VCaP (cell line): ENCODE results near the gene SLC16A6.
"Not testable (repeated sequence)": the region's sequence is repeated elsewhere in the genome, so short reads cannot be mapped to it uniquely, and the experiment has no call there.

Experiments
- H3K27ac ChIP-seq: fragments of 450-650 bp; 2 replicates; pipeline ENCODE4 v1.5.1; 2017
- TF ChIP-seq, protein P1 (sequence below): fragments of 450-650 bp; conservative IDR thresholded peaks from 2 replicates; pipeline ENCODE4 v1.5.1; 2017; ENCODE audit warnings: mild to moderate bottlenecking, moderate library complexity

SLC16A6 gene

DNA sequence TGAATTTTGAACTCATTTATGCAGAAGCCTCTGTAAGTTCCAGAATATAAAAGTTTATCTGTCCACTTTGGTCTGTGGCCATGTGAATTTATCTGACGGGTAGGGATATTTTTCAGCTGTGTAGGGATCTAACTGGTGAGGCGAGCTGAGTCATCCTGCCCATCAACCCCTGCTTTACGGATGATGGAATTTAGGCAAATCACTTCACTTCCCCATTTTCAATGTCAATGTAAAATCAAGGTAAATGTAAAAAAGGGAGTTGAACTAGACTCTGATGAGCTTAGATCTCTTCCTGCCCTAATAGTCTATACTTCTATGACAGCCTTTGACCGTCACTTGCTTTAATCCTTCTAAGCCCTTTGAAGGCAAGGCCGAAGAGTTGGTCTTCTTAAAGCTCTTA lies 2.6 kb downstream of the SLC16A6 start:
- no peak overlapping the region for H3K27ac ChIP-seq
- TF ChIP-seq, protein P1, sequence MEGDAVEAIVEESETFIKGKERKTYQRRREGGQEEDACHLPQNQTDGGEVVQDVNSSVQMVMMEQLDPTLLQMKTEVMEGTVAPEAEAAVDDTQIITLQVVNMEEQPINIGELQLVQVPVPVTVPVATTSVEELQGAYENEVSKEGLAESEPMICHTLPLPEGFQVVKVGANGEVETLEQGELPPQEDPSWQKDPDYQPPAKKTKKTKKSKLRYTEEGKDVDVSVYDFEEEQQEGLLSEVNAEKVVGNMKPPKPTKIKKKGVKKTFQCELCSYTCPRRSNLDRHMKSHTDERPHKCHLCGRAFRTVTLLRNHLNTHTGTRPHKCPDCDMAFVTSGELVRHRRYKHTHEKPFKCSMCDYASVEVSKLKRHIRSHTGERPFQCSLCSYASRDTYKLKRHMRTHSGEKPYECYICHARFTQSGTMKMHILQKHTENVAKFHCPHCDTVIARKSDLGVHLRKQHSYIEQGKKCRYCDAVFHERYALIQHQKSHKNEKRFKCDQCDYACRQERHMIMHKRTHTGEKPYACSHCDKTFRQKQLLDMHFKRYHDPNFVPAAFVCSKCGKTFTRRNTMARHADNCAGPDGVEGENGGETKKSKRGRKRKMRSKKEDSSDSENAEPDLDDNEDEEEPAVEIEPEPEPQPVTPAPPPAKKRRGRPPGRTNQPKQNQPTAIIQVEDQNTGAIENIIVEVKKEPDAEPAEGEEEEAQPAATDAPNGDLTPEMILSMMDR, result no peak

DNA sequence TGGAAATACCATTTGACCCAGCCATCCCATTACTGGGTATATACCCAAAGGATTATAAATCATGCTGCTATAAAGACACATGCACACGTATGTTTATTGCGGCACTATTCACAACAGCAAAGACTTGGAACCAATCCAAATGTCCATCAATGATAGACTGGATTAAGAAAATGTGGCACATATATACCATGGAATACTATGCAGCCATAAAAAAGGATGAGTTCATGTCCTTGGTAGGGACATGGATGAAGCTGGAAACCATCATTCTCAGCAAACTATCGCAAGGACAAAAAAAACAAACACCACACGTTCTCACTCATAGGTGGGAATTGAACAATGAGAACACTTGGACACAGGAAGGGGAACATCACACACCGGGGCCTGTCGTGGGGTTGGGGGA lies 9.0 kb downstream of the SLC16A6 start:
- H3K27ac ChIP-seq, result not testable (repeated sequence)

DNA sequence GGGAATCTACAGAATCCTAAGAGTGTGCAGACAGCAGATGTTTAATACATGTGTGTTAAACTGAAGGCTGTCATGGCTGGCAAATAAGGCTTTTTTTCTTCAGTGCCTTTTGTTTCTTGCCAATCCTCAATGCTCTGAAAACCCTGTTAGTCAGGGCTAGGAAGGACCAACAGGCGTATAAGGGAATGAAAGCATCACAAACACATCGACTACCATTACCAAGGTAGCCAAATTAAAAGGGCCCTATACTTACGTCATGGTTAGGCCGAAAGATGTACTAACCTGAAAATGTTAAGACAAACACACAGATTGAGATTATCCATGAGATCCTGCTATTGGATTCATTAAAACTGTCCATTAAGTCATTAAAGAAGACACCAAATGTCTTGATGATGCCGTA lies 13.1 kb downstream of the SLC16A6 start:
- TF ChIP-seq, protein P1, result no peak
- H3K27ac ChIP-seq, result no peak overlapping the region

DNA sequence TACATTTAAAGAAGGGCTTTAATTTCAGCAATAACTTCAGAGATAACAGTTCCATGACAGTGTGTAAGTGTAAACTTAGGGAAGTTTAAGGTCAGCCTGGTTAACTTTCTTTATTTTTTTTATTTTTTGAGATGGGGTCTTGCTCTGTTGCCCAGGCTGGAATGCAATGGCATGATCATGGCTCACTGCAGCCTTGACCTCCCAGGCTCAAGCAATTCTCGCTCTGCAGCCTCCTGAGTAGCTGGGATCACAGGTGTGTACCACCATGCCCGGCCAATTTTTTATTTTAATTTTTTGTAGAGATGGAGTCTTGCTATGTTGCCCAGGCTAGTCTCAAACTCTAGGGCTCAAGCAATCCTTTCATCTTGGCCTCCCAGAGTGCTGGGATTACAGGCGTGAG lies 14.6 kb downstream of the SLC16A6 start:
- H3K27ac ChIP-seq, result not testable (repeated sequence)

GRCh38 chr17:68273722-68274121 lies 17.2 kb downstream of the SLC16A6 start:
- TF ChIP-seq, protein P1, result no peak
- no peak overlapping the region for H3K27ac ChIP-seq

DNA sequence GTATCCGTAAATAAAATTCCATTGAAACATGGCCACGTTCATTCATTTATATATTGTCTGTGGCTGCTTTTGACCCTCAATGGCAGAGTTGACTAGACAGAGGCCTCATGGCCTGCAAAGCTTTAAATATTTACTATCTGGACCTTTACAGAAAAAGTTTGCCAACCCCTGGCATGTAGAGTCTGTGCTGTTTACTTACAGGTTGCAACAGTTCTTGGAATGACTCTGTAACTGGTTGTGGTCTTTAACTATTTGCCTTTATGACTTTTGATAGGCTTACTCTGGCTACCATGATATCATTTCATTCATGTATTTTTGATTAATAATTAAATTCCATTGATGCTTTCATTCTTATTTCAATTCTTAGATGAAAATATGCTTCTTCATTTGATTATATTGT lies 25.1 kb downstream of the SLC16A6 start:
- peak overlapping the region; percentile 28; the same call in 1 of the 2 replicates for H3K27ac ChIP-seq

DNA sequence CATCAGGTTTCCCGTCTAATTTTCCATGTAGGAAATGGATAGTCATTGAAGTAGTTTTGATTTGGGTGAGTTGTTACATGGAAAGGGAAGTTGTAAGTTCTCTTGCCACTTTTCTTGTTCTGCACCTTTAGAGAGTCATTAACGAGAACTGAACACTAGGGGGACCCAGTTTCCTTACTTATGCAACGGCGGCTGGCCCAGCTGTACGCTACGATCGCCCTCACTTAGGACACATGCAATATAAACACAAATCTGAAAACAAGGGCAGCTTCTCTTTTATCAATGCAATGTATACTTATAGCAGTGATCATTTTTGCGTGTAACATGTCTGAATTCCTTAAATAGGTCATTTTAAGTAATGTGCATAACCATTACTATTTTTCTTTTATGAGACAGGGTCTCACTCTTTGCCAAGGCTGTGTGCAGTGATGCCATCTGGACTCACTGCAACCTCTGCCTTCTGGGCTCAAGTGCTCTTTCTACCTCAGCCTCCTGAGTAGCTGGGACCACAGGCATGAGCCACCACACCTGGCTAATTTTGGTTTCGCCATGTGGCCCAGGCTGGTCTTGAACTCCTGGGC lies 27.7 kb downstream of the SLC16A6 start:
- TF ChIP-seq, protein P1, result peak; percentile 62
- H3K27ac ChIP-seq, result not testable (repeated sequence)

DNA sequence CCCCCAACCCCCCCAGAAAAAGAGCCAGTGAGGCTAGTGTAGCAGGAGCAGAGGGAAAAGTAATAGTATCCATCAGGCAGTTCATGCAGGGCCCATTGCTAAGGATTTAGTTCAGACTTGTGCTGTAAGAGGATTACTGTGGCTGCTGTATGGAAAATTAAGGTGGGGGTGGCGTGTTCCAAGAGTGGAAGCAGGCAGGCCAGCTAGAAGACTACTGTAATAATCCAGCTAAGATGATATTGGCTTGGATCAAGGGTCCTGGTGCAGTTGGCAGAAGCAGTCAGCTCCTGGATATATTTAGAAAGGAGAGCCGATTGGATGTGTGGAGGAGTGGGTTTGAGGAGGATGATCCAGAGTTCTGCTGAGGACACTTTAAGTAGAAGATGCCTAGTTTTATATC lies 28.5 kb downstream of the SLC16A6 start:
- not testable (repeated sequence) for H3K27ac ChIP-seq

- TF ChIP-seq, protein P1, result no peak
- H3K27ac ChIP-seq, result peak overlapping the region; percentile 24; the same call in 1 of the 2 replicates
Observed at GRCh38 chr17:68260051-68260762, 30.7 kb downstream of the SLC16A6 start.

DNA sequence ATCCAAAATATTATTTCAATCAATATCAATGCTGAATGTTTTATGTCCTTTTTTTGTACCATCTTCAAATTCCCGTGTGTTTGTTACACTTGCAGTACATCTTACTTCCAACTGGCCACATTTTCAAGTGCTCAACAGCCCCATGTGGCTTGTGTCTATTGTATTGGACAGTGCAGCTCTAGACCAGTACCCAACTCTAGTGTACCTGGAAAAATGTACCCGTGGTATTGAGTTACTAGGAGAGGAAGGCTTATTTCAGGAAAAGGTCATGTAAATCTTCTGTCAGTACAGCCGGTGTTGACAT lies 31.3 kb downstream of the SLC16A6 start:
- H3K27ac ChIP-seq, result peak overlapping the region; percentile 24; the same call in 1 of the 2 replicates

GRCh38 chr17:68258890-68259647 lies 31.9 kb downstream of the SLC16A6 start:
- H3K27ac ChIP-seq, result peak overlapping the region; percentile 24; the same call in 1 of the 2 replicates
